Cerebellar cortex (tissue), 1 donor: Measurements from ENCODE around the gene MRPL17.

Experiments used
- DNase-seq: peaks from one replicate; pipeline ENCODE4 v3.0.0-alpha.2; 2015; ENCODE audit warnings: low spot score

The MRPL17 gene

GRCh38 chr11:6632116-6633073 is 50.7 kb downstream of the MRPL17 start:
- no peak for DNase-seq

GRCh38 chr11:6631361-6631890 is 51.7 kb downstream of the MRPL17 start:
- no peak for DNase-seq

- no peak for DNase-seq
Observed at GRCh38 chr11:6630632-6631291, 52.4 kb downstream of the MRPL17 start.
